Measurements from ENCODE around the gene IL13.

Gene IL13

DNA sequence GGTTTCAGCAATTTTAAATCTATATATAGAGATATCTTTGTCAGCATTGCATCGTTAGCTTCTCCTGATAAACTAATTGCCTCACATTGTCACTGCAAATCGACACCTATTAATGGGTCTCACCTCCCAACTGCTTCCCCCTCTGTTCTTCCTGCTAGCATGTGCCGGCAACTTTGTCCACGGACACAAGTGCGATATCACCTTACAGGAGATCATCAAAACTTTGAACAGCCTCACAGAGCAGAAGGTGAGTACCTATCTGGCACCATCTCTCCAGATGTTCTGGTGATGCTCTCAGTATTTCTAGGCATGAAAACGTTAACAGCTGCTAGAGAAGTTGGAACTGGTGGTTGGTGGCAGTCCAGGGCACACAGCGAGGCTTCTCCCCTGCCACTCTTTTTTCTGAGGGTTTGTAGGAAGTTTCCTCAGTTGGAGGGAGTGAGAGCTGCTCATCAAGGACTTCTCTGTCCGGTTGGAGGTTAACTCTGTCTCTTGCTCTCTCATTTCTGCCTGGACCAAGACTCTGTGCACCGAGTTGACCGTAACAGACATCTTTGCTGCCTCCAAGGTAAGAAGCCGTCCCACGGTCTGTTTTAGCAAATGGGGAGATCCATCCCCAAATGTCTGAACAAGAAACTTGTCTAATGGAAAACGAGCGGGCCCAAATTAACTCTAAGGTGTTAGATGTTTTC, 16.1 kb downstream of the IL13 start, which contains the start of gene IL4:
TSS of gene IL4 (plus strand) at position 51 of the 692 bp plus-strand sequence. CDS start at position 113, 62 bp downstream.
- H3K4me1 ChIP-seq (ENCODE audit: insufficient read depth, insufficient read length): peaks cover 8% of the 10 kb centered on the region
- TF ChIP-seq ZNF274 (IDR thresholded peaks at IDR 0.05; ENCODE audit: low read depth, low read length) (no peak), SUZ12 (IDR thresholded peaks at IDR 0.05; ENCODE audit: extremely low read depth, insufficient read depth, insufficient read length) (no peak), YY1 (IDR thresholded peaks at IDR 0.05; ENCODE audit: insufficient read depth, insufficient read length) (no peak)
- H3K36me3 ChIP-seq (ENCODE audit: insufficient read depth, insufficient read length, low read length): no peaks in the 10 kb centered on the region
- DNase-seq (ENCODE audit: low read depth, low spot score): no peak
- H3K27me3 ChIP-seq (ENCODE audit: insufficient read depth, insufficient read length): no peaks in the 10 kb centered on the region
- no peak within 1 kb of the TSS for H3K4me3 ChIP-seq (ENCODE audit: insufficient read length, low read depth)
- H3K9ac ChIP-seq (ENCODE audit: insufficient read length, low read depth): no peak within 1 kb of the TSS
- H3K9me3 ChIP-seq (ENCODE audit: insufficient read depth, low read length): peaks cover 5% of the 10 kb centered on the region; the same call in 1 of the 2 replicates

DNA sequence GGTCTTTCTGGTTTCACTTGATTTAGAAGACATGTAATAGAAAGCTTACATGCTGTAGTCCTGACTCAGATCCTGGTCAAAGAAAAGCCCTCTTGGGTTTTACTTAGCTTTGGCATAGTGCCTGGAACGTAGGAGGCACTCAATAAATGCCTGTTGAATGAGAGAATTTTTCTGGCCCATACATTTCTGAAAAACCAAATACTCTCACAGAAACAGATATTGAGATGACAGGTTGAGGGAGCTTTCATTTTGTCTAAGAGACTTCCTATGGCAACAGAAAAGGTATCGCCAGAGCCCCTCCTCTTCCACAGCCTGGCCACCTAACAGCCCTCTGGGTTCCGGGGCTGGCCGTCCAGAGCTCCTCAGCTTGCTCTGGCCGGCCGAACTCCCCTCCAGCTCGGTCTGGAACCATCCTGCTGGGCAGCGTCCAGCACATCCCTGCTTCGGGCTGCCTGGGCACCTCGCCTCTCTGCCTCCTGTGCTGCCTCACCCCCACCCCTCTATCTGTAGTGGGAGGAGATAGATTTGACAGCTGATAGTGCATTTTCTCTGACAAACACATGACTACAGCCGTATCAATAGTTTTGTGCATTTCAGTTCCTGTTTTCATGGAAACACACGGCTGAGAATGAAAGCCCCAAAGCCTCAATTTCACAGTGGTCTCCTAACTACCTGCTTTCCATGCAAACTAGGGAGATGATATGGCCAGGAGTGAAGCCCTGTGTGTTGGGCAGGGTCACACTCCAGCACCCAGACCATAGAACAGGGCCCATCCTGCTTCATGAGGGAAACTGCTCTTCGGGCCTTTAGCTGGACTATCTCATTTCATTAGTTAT, 16.9 kb downstream of the IL13 start:
- no peak for DNase-seq (ENCODE audit: low read depth, low spot score)
- Histone ChIP-seq H3K4me3 (ENCODE audit: insufficient read length, low read depth) (no peak overlapping the region), H3K27me3 (ENCODE audit: insufficient read depth, insufficient read length) (no peaks in the 10 kb centered on the region), H3K9me3 (ENCODE audit: insufficient read depth, low read length) (0 out of 2 replicates have a peak, but pooled peaks cover 5% of the 10 kb centered on the region), H3K4me1 (ENCODE audit: insufficient read depth, insufficient read length) (peaks cover 5% of the 10 kb centered on the region), H3K36me3 (ENCODE audit: insufficient read depth, insufficient read length, low read length) (no peaks in the 10 kb centered on the region), H3K9ac (ENCODE audit: insufficient read length, low read depth) (no peak overlapping the region)
- TF ChIP-seq ZNF274 (IDR thresholded peaks at IDR 0.05; ENCODE audit: low read depth, low read length) (no peak), SUZ12 (IDR thresholded peaks at IDR 0.05; ENCODE audit: extremely low read depth, insufficient read depth, insufficient read length) (no peak), YY1 (IDR thresholded peaks at IDR 0.05; ENCODE audit: insufficient read depth, insufficient read length) (no peak)

DNA sequence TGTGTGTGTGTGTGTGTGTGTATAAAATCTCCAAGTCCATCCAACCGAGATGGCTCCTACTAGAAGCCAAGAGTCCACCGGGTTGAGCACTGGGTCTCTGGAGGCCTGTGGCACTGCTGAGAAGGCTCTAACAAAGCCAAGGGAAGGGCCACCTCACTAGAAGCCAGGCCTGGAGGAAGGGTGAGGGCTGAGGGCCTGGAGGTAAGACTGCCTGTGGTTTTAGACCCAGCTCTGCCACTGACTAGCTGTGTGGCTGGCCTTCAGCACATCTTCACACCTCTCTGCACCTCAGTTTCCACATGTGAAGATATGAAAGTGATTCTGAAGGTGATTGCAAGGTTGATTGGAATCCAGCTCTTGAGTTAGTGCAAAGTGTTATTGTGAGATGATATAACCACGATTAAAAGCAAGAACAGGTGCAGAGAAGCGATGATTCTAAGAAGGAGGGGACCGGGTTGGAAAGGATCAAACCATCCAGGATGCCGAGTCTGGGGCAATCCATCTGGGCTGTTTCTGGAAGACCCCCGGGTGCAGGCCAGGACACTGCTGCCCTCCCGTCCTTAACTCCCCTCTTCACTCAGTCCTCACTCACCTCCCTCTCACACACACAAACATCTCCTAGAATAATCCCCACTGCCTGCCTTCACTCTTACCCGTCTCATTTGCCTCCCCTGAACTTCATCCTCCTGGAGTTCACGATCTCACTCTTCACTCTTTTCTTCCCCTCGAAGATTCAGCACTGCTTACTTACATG, 18.1 kb downstream of the IL13 start:
- H3K27me3 ChIP-seq (ENCODE audit: insufficient read depth, insufficient read length): no peaks in the 10 kb centered on the region
- DNase-seq (ENCODE audit: low read depth, low spot score): no peak
- H3K4me3 ChIP-seq (ENCODE audit: insufficient read length, low read depth): no peak overlapping the region
- no peaks in the 10 kb centered on the region for H3K36me3 ChIP-seq (ENCODE audit: insufficient read depth, insufficient read length, low read length)
- 0 out of 2 replicates have a peak, but pooled peaks cover under 1% of the 10 kb centered on the region for H3K9me3 ChIP-seq (ENCODE audit: insufficient read depth, low read length)
- no peaks in the 10 kb centered on the region for H3K4me1 ChIP-seq (ENCODE audit: insufficient read depth, insufficient read length)
- no peak overlapping the region for H3K9ac ChIP-seq (ENCODE audit: insufficient read length, low read depth)
- TF ChIP-seq YY1 (IDR thresholded peaks at IDR 0.05; ENCODE audit: insufficient read depth, insufficient read length): no peak

DNA sequence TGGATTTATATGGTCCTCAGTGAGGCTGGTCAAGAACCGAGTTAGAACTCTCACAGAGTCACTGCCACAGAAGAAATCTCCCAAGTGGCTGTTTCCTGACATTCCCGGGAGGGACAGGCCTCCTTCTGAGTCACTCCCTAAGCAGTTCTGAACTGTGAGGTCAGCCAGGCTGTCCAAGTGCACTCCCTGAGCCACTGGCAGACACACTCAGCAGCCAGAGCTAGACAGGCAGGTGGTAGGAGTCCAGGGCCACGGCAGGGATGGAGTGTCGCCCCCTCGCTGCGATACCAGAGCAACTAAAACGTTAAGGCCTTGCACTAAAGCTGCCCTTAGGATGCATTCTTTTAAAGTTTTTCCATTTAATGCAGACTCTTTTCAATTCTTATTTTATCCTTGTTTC, 19.2 kb downstream of the IL13 start:
- Histone ChIP-seq H3K9me3 (ENCODE audit: insufficient read depth, low read length) (no peaks in the 10 kb centered on the region), H3K36me3 (ENCODE audit: insufficient read depth, insufficient read length, low read length) (no peaks in the 10 kb centered on the region), H3K9ac (ENCODE audit: insufficient read length, low read depth) (no peak overlapping the region), H3K27me3 (ENCODE audit: insufficient read depth, insufficient read length) (no peaks in the 10 kb centered on the region), H3K4me3 (ENCODE audit: insufficient read length, low read depth) (no peak overlapping the region), H3K4me1 (ENCODE audit: insufficient read depth, insufficient read length) (no peaks in the 10 kb centered on the region)
- no peak for TF ChIP-seq ZNF274 (IDR thresholded peaks at IDR 0.05; ENCODE audit: low read depth, low read length)
- DNase-seq (ENCODE audit: low read depth, low spot score): no peak

DNA sequence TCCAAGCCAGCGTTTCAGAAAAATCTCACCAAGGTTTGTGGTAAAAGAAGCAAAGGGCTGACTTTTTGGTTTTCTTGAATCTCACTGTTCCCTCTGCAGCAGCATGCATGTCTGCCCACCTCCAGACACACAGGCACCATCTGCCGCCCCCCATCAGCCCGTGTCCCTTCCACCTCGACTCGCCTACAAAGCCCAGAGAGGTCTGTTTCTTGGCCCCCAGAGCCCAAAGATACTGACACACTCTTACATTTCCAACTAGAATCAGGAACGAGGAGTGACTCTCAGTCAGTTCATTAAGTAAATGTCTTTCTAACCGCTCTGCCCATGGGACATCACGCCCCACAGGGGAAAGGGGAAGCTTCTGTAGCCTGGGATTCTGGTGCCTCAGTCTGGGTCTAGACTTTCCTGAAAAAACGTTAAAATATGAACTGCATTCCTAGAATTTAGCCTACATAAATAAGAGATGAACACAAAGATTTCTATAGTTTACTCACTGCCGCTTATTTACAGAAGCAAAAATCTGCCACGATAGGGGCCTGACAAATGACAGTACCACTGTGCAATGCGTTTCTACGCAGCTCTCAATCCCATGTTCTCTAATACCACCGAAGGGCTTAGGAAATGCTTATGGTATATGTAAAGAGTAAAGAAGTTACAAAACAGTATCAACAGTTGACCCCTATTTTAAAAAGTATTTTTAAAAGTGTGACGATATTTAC, 19.9 kb downstream of the IL13 start:
- DNase-seq (ENCODE audit: low read depth, low spot score): no peak

DNA sequence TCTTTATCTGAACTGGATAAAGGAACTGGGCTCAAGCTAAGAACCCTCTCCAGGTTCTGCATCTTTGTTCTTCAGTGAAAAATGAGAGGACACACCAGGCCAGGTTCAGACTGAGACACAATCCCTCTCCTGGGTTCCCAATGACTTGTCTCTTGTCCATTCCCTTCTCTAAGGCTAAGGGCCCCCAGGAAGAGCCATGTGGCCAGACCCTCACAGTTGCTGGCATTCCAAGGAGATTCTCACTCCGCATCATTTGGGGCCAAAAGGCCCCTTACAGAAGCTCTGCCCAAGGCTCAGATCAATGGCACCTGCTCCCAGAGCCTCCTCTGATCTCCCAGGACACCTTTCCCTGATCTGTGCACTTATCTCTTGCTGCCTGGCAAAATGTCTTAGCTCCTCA, 20.8 kb downstream of the IL13 start:
- no peak for DNase-seq (ENCODE audit: low read depth, low spot score)
- H3K27me3 ChIP-seq (ENCODE audit: insufficient read depth, insufficient read length): no peaks in the 10 kb centered on the region
- no peak for TF ChIP-seq SUZ12 (IDR thresholded peaks at IDR 0.05; ENCODE audit: extremely low read depth, insufficient read depth, insufficient read length)
- H3K9me3 ChIP-seq (ENCODE audit: insufficient read depth, low read length): no peaks in the 10 kb centered on the region
- H3K36me3 ChIP-seq (ENCODE audit: insufficient read depth, insufficient read length, low read length): no peaks in the 10 kb centered on the region
- H3K9ac ChIP-seq (ENCODE audit: insufficient read length, low read depth): no peak overlapping the region
- H3K4me1 ChIP-seq (ENCODE audit: insufficient read depth, insufficient read length): no peaks in the 10 kb centered on the region
- H3K4me3 ChIP-seq (ENCODE audit: insufficient read length, low read depth): no peak overlapping the region

More for the DNA sequence above, 19.9 kb downstream of the IL13 start:
- TF ChIP-seq ZNF274 (IDR thresholded peaks at IDR 0.05; ENCODE audit: low read depth, low read length): no peak
- no peak for TF ChIP-seq SUZ12 (IDR thresholded peaks at IDR 0.05; ENCODE audit: extremely low read depth, insufficient read depth, insufficient read length)
- TF ChIP-seq YY1 (IDR thresholded peaks at IDR 0.05; ENCODE audit: insufficient read depth, insufficient read length): no peak
- Histone ChIP-seq H3K9ac (ENCODE audit: insufficient read length, low read depth) (no peak overlapping the region), H3K27me3 (ENCODE audit: insufficient read depth, insufficient read length) (no peaks in the 10 kb centered on the region), H3K9me3 (ENCODE audit: insufficient read depth, low read length) (no peaks in the 10 kb centered on the region), H3K4me1 (ENCODE audit: insufficient read depth, insufficient read length) (no peaks in the 10 kb centered on the region), H3K4me3 (ENCODE audit: insufficient read length, low read depth) (no peak overlapping the region), H3K36me3 (ENCODE audit: insufficient read depth, insufficient read length, low read length) (no peaks in the 10 kb centered on the region)
